ENCODE results near the gene CPLANE2. TPM values are rescaled to one million over a fixed set of nuclear protein-coding genes. Genes with fewer than 3 reads are reported as not detected.
"Not testable (repeated sequence)": the region's sequence is repeated elsewhere in the genome, so short reads cannot be mapped to it uniquely, and the experiment has no call there.

CPLANE2 gene
- total RNA-seq, 1 donor from 2014 or later = 5.8 TPM

- FAIRE-seq (no peak), DNase-seq (ENCODE audit: low read depth) (peak; percentile 90)
- no peak for TF ChIP-seq CTCF (IDR thresholded peaks at IDR 0.05; ENCODE audit: insufficient read depth, low read length, severe bottlenecking)
- no peaks in the 10 kb centered on the region for H3K27me3 ChIP-seq (ENCODE audit: control insufficient read depth, insufficient read depth, low read length)
- no peaks in the 10 kb centered on the region for H3K36me3 ChIP-seq (ENCODE audit: control insufficient read depth, insufficient read depth, low read length)
- peak overlapping the region; percentile 48 for H3K4me3 ChIP-seq (ENCODE audit: low read depth, low read length)
Observed at GRCh38 chr1:16217061-16217785, 19.8 kb downstream of the CPLANE2 start.

- Histone ChIP-seq H3K36me3 (ENCODE audit: control insufficient read depth, insufficient read depth, low read length) (no peaks in the 10 kb centered on the region), H3K27me3 (ENCODE audit: control insufficient read depth, insufficient read depth, low read length) (no peaks in the 10 kb centered on the region), H3K4me3 (ENCODE audit: low read depth, low read length) (peak overlapping the region; percentile 48)
- no peak for TF ChIP-seq CTCF (IDR thresholded peaks at IDR 0.05; ENCODE audit: insufficient read depth, low read length, severe bottlenecking)
- DNase-seq (ENCODE audit: low read depth) (peak; percentile 83), FAIRE-seq (no peak)
Observed at GRCh38 chr1:16215882-16216753, 20.9 kb downstream of the CPLANE2 start.

- H3K4me3 ChIP-seq (ENCODE audit: low read depth, low read length); FAIRE-seq; H3K36me3 ChIP-seq (ENCODE audit: control insufficient read depth, insufficient read depth, low read length); DNase-seq (ENCODE audit: low read depth); H3K27me3 ChIP-seq (ENCODE audit: control insufficient read depth, insufficient read depth, low read length): not testable (repeated sequence)
Observed at GRCh38 chr1:16215240-16215639, 21.7 kb downstream of the CPLANE2 start.

- FAIRE-seq; H3K36me3 ChIP-seq (ENCODE audit: control insufficient read depth, insufficient read depth, low read length); H3K27me3 ChIP-seq (ENCODE audit: control insufficient read depth, insufficient read depth, low read length); H3K4me3 ChIP-seq (ENCODE audit: low read depth, low read length); DNase-seq (ENCODE audit: low read depth): not testable (repeated sequence)
Observed at GRCh38 chr1:16213544-16213943, 23.4 kb downstream of the CPLANE2 start.

GRCh38 chr1:16213013-16213412 is 24.0 kb downstream of the CPLANE2 start:
- TF ChIP-seq CTCF (IDR thresholded peaks at IDR 0.05; ENCODE audit: insufficient read depth, low read length, severe bottlenecking) = no peak
- FAIRE-seq = no peak
- H3K36me3 ChIP-seq (ENCODE audit: control insufficient read depth, insufficient read depth, low read length) = no peaks in the 10 kb centered on the region

GRCh38 chr1:16212251-16212961 is 24.6 kb downstream of the CPLANE2 start, which contains the start of gene ARHGEF19:
TSS of gene ARHGEF19 (minus strand) at chr1:16212652. CDS start at chr1:16209054, 3,598 bp downstream.
- peak; percentile 41 for DNase-seq (ENCODE audit: low read depth)

More at GRCh38 chr1:16213013-16213412, 24.0 kb downstream of the CPLANE2 start:
- H3K4me3 ChIP-seq (ENCODE audit: low read depth, low read length) = no peak overlapping the region
- no peak for DNase-seq (ENCODE audit: low read depth)
- no peaks in the 10 kb centered on the region for H3K27me3 ChIP-seq (ENCODE audit: control insufficient read depth, insufficient read depth, low read length)

More at GRCh38 chr1:16212251-16212961, 24.6 kb downstream of the CPLANE2 start, which contains the start of gene ARHGEF19:
- Histone ChIP-seq H3K36me3 (ENCODE audit: control insufficient read depth, insufficient read depth, low read length) (no peaks in the 10 kb centered on the region), H3K4me3 (ENCODE audit: low read depth, low read length) (peak within 1 kb of the TSS; percentile 34), H3K27me3 (ENCODE audit: control insufficient read depth, insufficient read depth, low read length) (no peaks in the 10 kb centered on the region)
- no peak for FAIRE-seq
- no peak for TF ChIP-seq CTCF (IDR thresholded peaks at IDR 0.05; ENCODE audit: insufficient read depth, low read length, severe bottlenecking)
